WI38 (cell line): ENCODE measurements around the gene ANAPC15.

Experiments
- H3K4me3 ChIP-seq: 2 replicates; pipeline ENCODE4 v1.5.1; 2011; ENCODE audit warnings: low read depth, mild to moderate bottlenecking, control low read depth, low read length
- TF ChIP-seq, protein P1 (sequence below): IDR thresholded peaks from 2 replicates; pipeline ENCODE4 v1.5.1; 2012; ENCODE audit warnings: low read depth, mild to moderate bottlenecking, control low read depth, low read length

ANAPC15 gene

DNA sequence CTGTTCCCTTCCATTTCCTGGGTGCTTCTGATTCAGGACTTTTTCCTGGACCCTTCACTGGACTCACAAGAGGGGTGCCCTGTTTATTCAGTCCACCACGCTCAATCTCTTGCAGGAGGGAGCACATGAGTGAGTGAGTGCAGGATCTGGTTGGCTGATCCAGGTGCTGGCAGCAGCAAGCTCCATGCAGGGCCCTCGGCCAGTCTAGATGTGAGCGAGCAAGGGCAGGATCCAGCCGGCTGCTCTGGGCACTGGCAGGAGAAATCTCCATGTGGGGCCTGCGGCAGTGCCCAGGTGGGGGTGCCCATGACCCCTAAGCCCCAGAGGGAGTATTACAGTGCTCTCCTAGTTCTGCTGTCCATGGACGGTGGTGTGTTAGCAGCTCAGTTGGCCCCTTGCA is 11.6 kb upstream of the ANAPC15 start:
- TF ChIP-seq, protein P1, sequence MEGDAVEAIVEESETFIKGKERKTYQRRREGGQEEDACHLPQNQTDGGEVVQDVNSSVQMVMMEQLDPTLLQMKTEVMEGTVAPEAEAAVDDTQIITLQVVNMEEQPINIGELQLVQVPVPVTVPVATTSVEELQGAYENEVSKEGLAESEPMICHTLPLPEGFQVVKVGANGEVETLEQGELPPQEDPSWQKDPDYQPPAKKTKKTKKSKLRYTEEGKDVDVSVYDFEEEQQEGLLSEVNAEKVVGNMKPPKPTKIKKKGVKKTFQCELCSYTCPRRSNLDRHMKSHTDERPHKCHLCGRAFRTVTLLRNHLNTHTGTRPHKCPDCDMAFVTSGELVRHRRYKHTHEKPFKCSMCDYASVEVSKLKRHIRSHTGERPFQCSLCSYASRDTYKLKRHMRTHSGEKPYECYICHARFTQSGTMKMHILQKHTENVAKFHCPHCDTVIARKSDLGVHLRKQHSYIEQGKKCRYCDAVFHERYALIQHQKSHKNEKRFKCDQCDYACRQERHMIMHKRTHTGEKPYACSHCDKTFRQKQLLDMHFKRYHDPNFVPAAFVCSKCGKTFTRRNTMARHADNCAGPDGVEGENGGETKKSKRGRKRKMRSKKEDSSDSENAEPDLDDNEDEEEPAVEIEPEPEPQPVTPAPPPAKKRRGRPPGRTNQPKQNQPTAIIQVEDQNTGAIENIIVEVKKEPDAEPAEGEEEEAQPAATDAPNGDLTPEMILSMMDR = no peak
- H3K4me3 ChIP-seq = no peak overlapping the region

DNA sequence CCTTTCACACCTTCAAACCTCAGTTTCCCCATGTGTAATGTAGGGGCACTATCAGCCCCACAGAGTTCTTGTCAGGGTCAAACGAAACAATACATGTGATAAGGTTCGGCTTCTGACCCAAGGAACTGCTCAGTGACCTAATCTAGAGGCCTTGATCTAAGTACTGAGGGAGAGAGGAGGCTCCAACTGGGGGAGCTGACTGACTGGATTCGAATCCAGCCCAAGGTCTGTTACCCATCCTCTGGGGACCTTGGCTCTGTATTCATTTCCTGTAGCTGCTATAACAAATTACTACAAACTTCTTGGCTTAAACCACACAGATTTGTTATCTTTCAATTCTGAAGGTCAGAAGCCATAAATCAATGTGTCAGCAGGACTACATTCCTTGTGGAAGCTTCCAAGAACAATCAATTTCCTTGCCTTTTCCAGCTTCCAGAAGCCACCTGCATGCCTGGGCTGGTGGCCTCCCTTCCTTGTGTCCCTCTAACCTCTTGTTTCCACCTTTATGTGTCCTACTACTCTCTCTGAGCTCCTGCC is 10.7 kb upstream of the ANAPC15 start:
- TF ChIP-seq, protein P1 = no peak

GRCh38 chr11:72122607-72123006 is 10.1 kb upstream of the ANAPC15 start:
- no peak overlapping the region for H3K4me3 ChIP-seq
- TF ChIP-seq, protein P1 = no peak

More for the DNA sequence above, 10.7 kb upstream of the ANAPC15 start:
- H3K4me3 ChIP-seq = no peak overlapping the region

- TF ChIP-seq, protein P1 = no peak
- no peak overlapping the region for H3K4me3 ChIP-seq
These were observed 8.4 kb upstream of the ANAPC15 start for GRCh38 chr11:72120930-72121329.

- TF ChIP-seq, protein P1 = no peak
- no peak overlapping the region for H3K4me3 ChIP-seq
These were observed 6.7 kb upstream of the ANAPC15 start for GRCh38 chr11:72119198-72119597.

GRCh38 chr11:72116019-72116755 is 3.7 kb upstream of the ANAPC15 start:
- TF ChIP-seq, protein P1 = no peak
- no peak overlapping the region for H3K4me3 ChIP-seq

DNA sequence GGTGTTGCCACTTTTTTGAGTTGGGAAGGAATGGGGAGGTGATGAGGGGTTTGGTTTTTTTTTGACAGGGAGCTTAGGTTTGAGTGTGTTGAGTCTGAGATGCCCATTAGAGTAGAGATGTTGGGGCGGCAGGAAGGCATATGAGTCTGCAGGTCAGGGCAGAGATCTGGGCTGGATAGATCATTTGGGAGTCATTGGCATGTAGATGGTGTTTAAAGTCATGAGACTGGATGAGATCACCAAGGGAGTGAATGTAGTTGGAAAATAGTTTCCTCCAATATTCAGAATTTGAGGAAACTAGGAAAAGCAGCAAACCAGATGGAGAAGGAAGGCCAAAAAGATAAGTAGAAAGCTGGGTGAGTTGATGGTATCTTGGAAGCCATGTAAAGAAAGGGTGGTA is 2.1 kb upstream of the ANAPC15 start:
- TF ChIP-seq, protein P1 = no peak
- no peak overlapping the region for H3K4me3 ChIP-seq
